GM23248 (cell line): ENCODE data around the gene ENTR1. TPM values are rescaled to one million over a fixed set of nuclear protein-coding genes. Genes with fewer than 3 reads are reported as not detected.

Experiments
- DNase-seq: peaks from one replicate; pipeline ENCODE4 v3.0.0-alpha.2; 2015
- H2AFZ ChIP-seq: fragments of 200-600 bp; sonication (generic); 2 replicates; pipeline ENCODE4 v1.6.1; 2016; ENCODE audit warnings: antibody characterized with exemption
- H3F3A ChIP-seq: fragments of 200-600 bp; sonication (generic); 2 replicates; pipeline ENCODE4 v1.6.1; 2016; ENCODE audit warnings: mild to moderate bottlenecking, antibody characterized with exemption, mixed run types; ENCODE audit not compliant: insufficient read depth
- H3K27ac ChIP-seq: fragments of 200-600 bp; sonication (generic); 2 replicates; pipeline ENCODE4 v1.5.1; 2016; ENCODE audit warnings: mild to moderate bottlenecking
- H3K27me3 ChIP-seq: fragments of 200-600 bp; sonication (generic); replicated peaks from 2 replicates; pipeline ENCODE4 v1.6.1; 2016; ENCODE audit warnings: mild to moderate bottlenecking; ENCODE audit not compliant: insufficient read depth
- H3K36me3 ChIP-seq: fragments of 200-600 bp; sonication (generic); 2 replicates; pipeline ENCODE4 v1.6.1; 2016; ENCODE audit warnings: low read depth, mild to moderate bottlenecking
- H3K4me1 ChIP-seq: fragments of 200-600 bp; sonication (generic); 2 replicates; pipeline ENCODE4 v1.6.1; 2016; ENCODE audit warnings: mild to moderate bottlenecking; ENCODE audit not compliant: insufficient read depth
- H3K4me2 ChIP-seq: fragments of 200-600 bp; sonication (generic); one replicate; pipeline ENCODE4 v1.6.1; 2016; ENCODE audit warnings: mild to moderate bottlenecking; ENCODE audit not compliant: unreplicated experiment
- H3K4me3 ChIP-seq: fragments of 200-600 bp; sonication (generic); 2 replicates; pipeline ENCODE4 v1.5.1; 2016; ENCODE audit warnings: mild to moderate bottlenecking
- H3K79me2 ChIP-seq: fragments of 200-600 bp; sonication (generic); 2 replicates; pipeline ENCODE4 v1.6.1; 2016; ENCODE audit warnings: mild to moderate bottlenecking; ENCODE audit not compliant: insufficient read depth
- H3K9ac ChIP-seq: fragments of 200-600 bp; sonication (generic); 2 replicates; pipeline ENCODE4 v1.6.1; 2016; ENCODE audit warnings: mild to moderate bottlenecking
- H3K9me2 ChIP-seq: fragments of 200-600 bp; sonication (generic); 2 replicates; pipeline ENCODE4 v1.6.1; 2016; ENCODE audit warnings: mixed run types, mild to moderate bottlenecking, moderate library complexity; ENCODE audit not compliant: insufficient read depth
- H3K9me3 ChIP-seq: fragments of 200-600 bp; sonication (generic); one replicate; pipeline ENCODE4 v1.6.1; 2017; ENCODE audit warnings: low read depth
- H4K20me1 ChIP-seq: fragments of 200-600 bp; sonication (generic); 2 replicates; pipeline ENCODE4 v1.6.0; 2016; ENCODE audit not compliant: insufficient read depth
- EZH2 ChIP-seq: fragments of 200-600 bp; sonication (generic); IDR thresholded peaks from 2 replicates; pipeline ENCODE4 v1.6.1; 2018; ENCODE audit warnings: antibody characterized with exemption, mild to moderate bottlenecking; ENCODE audit not compliant: insufficient read depth, poor library complexity, severe bottlenecking
- EZH2phosphoT487 ChIP-seq: fragments of 200-600 bp; sonication (generic); IDR thresholded peaks from 2 replicates; pipeline ENCODE4 v1.6.1; 2018; ENCODE audit warnings: antibody characterized with exemption, moderate library complexity, mild to moderate bottlenecking, low read depth; ENCODE audit not compliant: insufficient read depth
- WGBS, 2 experiments: methylation state at CpG; one replicate each; pipeline ENCODE4 v1.1.6; 2015 to 2017; ENCODE audit warnings: low lambda C conversion rate in 2 of 2, low coverage in 1 of 2; ENCODE audit errors: missing lambda C conversion rate in 2 of 2; 5-methylcytosine and 5-hydroxymethylcytosine counted together
- in situ Hi-C: fragments of 300-500 bp; cut with MboI; formaldehyde crosslinking; loops from 2 replicates; pipeline ENCODE4 v1.15.0; 2020
- polyA plus RNA-seq: library from polyadenylated mRNA; unstranded; fragments of >200 nt; fragmentation: Nextera tagmentation; extraction: Ambion mirVana; gene quantifications from 2 replicates; pipeline ENCODE4 v1.2.1, GENCODE V29; 2016
- total RNA-seq: library from RNA; depleted of rRNA; stranded (reverse); fragments of >200 nt; shearing (Covaris generic); gene quantifications from 2 replicates; pipeline ENCODE4 v1.2.3, GENCODE V29; 2014

ENTR1 gene
- total and polyA plus RNA-seq, 2 experiments from 2014 or later = 11.2 to 36.4 TPM

DNA sequence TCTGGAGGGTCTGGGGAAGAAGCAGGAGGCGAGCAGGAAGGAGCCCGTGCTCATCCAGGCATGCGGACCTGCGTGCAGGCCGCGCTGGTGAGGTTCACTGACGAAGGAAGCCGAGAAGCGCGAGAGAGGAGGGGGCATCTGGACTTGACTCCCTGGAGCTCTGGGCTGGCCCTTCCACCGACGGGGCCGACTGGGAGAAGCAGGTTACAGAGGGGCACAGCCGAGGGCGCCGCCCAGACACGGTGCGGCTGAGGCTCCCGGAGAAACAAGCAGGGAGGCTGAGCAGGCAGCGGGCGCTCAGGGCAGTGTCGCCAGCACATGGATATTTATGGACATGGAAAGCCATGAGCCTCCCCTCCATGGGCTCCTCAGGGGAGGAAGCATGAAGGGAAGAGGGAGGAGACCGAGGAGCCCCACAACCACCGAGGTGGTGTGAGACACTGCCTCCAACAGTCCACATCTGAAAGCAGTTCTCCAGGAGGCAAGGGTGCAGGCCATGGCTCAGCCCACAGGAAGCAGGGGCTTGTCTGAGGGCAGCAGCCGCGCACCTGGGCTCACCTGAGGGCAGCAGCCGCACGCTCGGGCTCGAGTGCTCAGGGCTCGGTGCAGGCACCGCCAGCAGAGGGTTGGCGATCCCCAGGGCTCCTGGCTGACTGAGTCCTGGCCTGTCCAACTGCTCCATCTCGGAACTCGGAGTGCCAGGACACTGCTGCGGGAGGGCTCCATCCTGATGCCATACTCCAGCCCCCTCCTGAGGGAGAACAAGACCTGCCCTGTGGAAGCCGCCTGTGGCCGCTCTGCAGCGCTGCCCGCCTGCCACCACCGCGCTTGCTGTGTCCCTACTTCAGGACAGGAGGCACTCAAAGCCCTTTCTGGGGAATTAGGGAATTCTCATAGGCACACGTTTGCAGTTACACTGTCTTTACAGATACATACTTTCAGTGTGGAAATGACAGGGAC lies 44.9 kb upstream of the ENTR1 start:
- no peaks in the 10 kb centered on the region for H3K9me3 ChIP-seq
- H3K9me2 ChIP-seq = no peaks in the 10 kb centered on the region
- 95% methylated on average over 42 of the region's 43 CpGs for WGBS, 2 experiments
- no peaks in the 10 kb centered on the region for H3F3A ChIP-seq
- DNase-seq = no peak
- no peak overlapping the region for H3K27ac ChIP-seq
- TF ChIP-seq EZH2 (no peak), EZH2phosphoT487 (no peak)
- no peaks in the 10 kb centered on the region for H3K27me3 ChIP-seq
- in situ Hi-C loops = no loop called here
- peaks cover 46% of the 10 kb centered on the region for H3K36me3 ChIP-seq
- no peak overlapping the region for H3K9ac ChIP-seq
- H2AFZ ChIP-seq = no peak overlapping the region
- H4K20me1 ChIP-seq = no peaks in the 10 kb centered on the region
- H3K4me2 ChIP-seq = no peak overlapping the region
- peaks cover 27% of the 10 kb centered on the region for H3K79me2 ChIP-seq
- H3K4me1 ChIP-seq = no peaks in the 10 kb centered on the region
- no peak overlapping the region for H3K4me3 ChIP-seq

DNA sequence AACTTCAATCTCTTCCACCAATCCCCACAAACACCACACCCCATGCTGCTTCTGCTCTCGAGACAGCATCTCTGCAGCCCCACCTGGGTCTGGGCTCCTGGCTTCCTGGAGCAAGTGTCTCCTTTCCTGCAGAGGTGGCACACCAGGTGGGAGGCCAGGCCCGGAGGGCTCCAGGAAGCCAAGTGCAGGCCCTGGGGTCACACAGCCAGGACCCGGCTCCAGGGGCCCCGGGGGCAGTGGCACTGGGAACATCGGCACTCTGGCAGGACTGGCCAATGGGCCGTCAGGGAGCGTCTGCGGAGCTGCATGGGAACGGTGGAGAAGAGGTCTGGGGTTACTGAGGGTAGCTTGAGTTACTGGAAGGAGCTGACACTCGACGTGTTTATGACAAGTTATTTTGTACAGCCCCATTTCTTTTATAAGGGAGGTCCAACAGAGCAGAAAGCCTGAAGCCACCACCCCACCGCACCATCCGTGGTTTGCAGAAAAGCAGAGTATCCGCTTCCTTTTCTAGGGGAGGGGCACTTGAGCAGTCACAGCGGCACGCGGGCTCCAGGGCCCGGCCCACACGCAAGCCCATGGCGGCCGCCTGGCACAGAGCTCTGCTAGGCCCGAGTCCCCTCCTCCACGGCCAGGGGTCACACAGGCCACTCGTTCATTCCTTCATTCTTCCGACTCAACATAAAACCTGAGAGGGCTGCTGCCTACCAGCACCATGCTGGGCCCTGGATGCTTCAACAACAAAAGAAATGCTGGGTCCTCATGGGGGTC lies 43.8 kb upstream of the ENTR1 start:
- Histone ChIP-seq H2AFZ (no peak overlapping the region), H3F3A (0 out of 2 replicates have a peak, but pooled peaks cover 4% of the 10 kb centered on the region), H3K36me3 (peaks cover 47% of the 10 kb centered on the region), H3K4me2 (no peak overlapping the region), H3K9me3 (no peaks in the 10 kb centered on the region), H3K9ac (no peak overlapping the region), H3K4me1 (no peaks in the 10 kb centered on the region), H3K79me2 (peaks cover 30% of the 10 kb centered on the region; the same call in 1 of the 2 replicates), H3K9me2 (no peaks in the 10 kb centered on the region), H4K20me1 (no peaks in the 10 kb centered on the region), H3K27me3 (no peaks in the 10 kb centered on the region), H3K4me3 (no peak overlapping the region), H3K27ac (no peak overlapping the region)
- TF ChIP-seq EZH2 = no peak
- no peak for TF ChIP-seq EZH2phosphoT487
- WGBS, 2 experiments = 94 to 96% methylated on average over 25 of the region's 25 CpGs
- in situ Hi-C loops = no loop called here
- DNase-seq = no peak

DNA sequence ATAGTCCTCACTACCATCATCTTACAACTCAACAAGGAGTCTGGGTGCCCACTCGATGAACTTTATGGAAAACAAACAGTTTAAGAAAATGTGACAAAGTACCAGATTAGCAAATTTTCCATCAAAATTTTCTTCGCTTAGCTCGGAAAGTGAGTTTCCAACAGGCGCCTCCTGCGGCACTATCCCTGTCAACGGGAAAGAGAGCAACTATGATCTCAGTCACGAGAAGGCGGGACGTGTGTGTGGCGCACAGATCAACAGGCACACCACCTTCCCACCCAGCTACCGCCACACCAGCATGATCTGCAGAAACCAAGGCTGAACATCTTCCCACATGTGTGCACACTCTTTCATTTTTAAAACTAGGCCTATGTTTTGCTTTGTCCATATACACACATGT lies 42.9 kb upstream of the ENTR1 start:
- peaks cover 40% of the 10 kb centered on the region for H3K36me3 ChIP-seq
- no peak overlapping the region for H3K9ac ChIP-seq
- peaks cover 24% of the 10 kb centered on the region; the same call in 1 of the 2 replicates for H3K79me2 ChIP-seq
- no peaks in the 10 kb centered on the region for H3K9me2 ChIP-seq
- in situ Hi-C loops = no loop called here
- H3K9me3 ChIP-seq = no peaks in the 10 kb centered on the region
- 90 to 91% methylated on average over 11 of the region's 11 CpGs for WGBS, 2 experiments
- H3K27ac ChIP-seq = no peak overlapping the region
- no peaks in the 10 kb centered on the region for H3K27me3 ChIP-seq
- no peak for DNase-seq
- no peak overlapping the region for H3K4me2 ChIP-seq
- 0 out of 2 replicates have a peak, but pooled peaks cover 4% of the 10 kb centered on the region for H3F3A ChIP-seq
- H4K20me1 ChIP-seq = no peaks in the 10 kb centered on the region
- no peak overlapping the region for H2AFZ ChIP-seq
- H3K4me3 ChIP-seq = no peak overlapping the region
- no peaks in the 10 kb centered on the region for H3K4me1 ChIP-seq
- TF ChIP-seq EZH2 (no peak), EZH2phosphoT487 (no peak)

DNA sequence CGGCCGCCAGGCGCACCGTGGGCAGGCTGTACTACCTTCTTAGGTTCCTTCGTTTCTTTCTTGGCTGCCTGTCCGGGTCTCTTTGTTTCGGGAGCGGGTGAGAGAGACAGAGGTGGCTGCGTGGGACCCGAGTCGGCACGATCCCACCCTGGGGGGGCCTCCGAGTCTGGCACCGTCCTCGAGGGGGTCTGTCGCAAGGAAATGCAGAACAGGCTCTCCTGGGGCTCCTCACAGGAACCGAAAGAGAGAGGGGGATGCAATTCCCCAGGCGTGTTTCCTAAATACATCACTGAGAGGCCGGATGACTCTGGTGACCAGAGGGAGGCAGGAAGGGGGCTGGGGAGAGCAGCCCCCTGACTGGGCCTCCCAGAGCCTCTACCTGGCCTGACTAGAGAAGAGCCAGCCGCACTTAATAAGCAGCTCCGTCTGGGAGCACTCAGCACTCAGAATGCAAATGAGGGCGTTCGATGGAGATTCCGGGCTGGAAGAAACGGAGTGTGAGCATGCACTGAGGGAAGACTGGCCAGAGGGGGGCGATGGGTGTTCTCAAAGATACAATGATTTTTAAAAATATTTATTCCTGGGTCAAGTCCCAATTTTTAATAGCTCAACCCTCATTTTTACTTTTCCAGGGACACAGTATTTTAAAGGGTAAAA lies 40.9 kb upstream of the ENTR1 start:
- Histone ChIP-seq H3K79me2 (peaks cover 29% of the 10 kb centered on the region), H3K9me2 (no peaks in the 10 kb centered on the region), H3K9ac (no peak overlapping the region), H3K27ac (no peak overlapping the region), H3K9me3 (no peaks in the 10 kb centered on the region), H3F3A (0 out of 2 replicates have a peak, but pooled peaks cover 4% of the 10 kb centered on the region), H3K4me3 (no peak overlapping the region), H3K36me3 (peaks cover 38% of the 10 kb centered on the region), H3K4me1 (no peaks in the 10 kb centered on the region), H4K20me1 (no peaks in the 10 kb centered on the region), H2AFZ (no peak overlapping the region), H3K4me2 (no peak overlapping the region), H3K27me3 (no peaks in the 10 kb centered on the region)
- WGBS, 2 experiments = 87 to 91% methylated on average over 26 of the region's 26 CpGs
- TF ChIP-seq EZH2 = no peak
- TF ChIP-seq EZH2phosphoT487 = no peak
- DNase-seq = no peak
- in situ Hi-C loops = no loop called here
